GM12891 (cell line): ENCODE results near the gene TIMELESS. TPM values are rescaled to one million over a fixed set of nuclear protein-coding genes. Genes with fewer than 3 reads are reported as not detected.
"Not testable (repeated sequence)": the region's sequence is repeated elsewhere in the genome, so short reads cannot be mapped to it uniquely, and the experiment has no call there.

Experiments used
- DNase-seq: peaks from one replicate; pipeline ENCODE4 v3.0.0; 2011; ENCODE audit warnings: low spot score; ENCODE audit not compliant: insufficient read length
- FAIRE-seq: peaks from 2 replicates; lab custom pipeline; 2011; peaks lifted over from hg19 to GRCh38; lab: Jason Lieb, UNC
- PAX5 ChIP-seq: IDR thresholded peaks from 2 replicates; pipeline ENCODE4 v1.6.1; 2011; ENCODE audit warnings: low read length, moderate library complexity, mild to moderate bottlenecking; ENCODE audit not compliant: insufficient read depth, severe bottlenecking
- POLR2A ChIP-seq: IDR thresholded peaks from 2 replicates; pipeline ENCODE4 v1.6.1; 2011; ENCODE audit warnings: low read depth, low read length, control low read depth
- POLR2AphosphoS5 ChIP-seq: IDR thresholded peaks from 2 replicates; pipeline ENCODE4 v1.6.1; 2011; ENCODE audit warnings: low read depth, low read length, control low read depth
- POU2F2 ChIP-seq: IDR thresholded peaks from 2 replicates; pipeline ENCODE4 v1.6.1; 2011; ENCODE audit warnings: low read depth, mild to moderate bottlenecking, control low read depth, low read length, moderate library complexity
- SPI1 ChIP-seq: IDR thresholded peaks from 2 replicates; pipeline ENCODE4 v1.6.1; 2011; ENCODE audit warnings: low read depth, low read length, control low read depth
- TAF1 ChIP-seq: IDR thresholded peaks from 2 replicates; pipeline ENCODE4 v1.6.1; 2011; ENCODE audit warnings: low read depth, low read length, control low read depth
- polyA plus RNA-seq: library from polyadenylated mRNA; unstranded; fragments of >200 nt; gene quantifications from one replicate; pipeline ENCODE4 v1.2.1, GENCODE V29; 2012; ENCODE audit warnings: low read depth, missing spikeins, inconsistent platforms; ENCODE audit not compliant: missing spikeins

TIMELESS gene, protein sequence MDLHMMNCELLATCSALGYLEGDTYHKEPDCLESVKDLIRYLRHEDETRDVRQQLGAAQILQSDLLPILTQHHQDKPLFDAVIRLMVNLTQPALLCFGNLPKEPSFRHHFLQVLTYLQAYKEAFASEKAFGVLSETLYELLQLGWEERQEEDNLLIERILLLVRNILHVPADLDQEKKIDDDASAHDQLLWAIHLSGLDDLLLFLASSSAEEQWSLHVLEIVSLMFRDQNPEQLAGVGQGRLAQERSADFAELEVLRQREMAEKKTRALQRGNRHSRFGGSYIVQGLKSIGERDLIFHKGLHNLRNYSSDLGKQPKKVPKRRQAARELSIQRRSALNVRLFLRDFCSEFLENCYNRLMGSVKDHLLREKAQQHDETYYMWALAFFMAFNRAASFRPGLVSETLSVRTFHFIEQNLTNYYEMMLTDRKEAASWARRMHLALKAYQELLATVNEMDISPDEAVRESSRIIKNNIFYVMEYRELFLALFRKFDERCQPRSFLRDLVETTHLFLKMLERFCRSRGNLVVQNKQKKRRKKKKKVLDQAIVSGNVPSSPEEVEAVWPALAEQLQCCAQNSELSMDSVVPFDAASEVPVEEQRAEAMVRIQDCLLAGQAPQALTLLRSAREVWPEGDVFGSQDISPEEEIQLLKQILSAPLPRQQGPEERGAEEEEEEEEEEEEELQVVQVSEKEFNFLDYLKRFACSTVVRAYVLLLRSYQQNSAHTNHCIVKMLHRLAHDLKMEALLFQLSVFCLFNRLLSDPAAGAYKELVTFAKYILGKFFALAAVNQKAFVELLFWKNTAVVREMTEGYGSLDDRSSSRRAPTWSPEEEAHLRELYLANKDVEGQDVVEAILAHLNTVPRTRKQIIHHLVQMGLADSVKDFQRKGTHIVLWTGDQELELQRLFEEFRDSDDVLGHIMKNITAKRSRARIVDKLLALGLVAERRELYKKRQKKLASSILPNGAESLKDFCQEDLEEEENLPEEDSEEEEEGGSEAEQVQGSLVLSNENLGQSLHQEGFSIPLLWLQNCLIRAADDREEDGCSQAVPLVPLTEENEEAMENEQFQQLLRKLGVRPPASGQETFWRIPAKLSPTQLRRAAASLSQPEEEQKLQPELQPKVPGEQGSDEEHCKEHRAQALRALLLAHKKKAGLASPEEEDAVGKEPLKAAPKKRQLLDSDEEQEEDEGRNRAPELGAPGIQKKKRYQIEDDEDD
- 19.3 TPM for polyA plus RNA-seq

GRCh38 chr12:56448860-56449621 is at the start of gene TIMELESS:
TSS of gene TIMELESS (minus strand) at chr12:56449426. CDS start at chr12:56434170, 15,256 bp downstream.
- DNase-seq (peak; percentile 88), FAIRE-seq (peak; percentile 97)
- no peak for TF ChIP-seq PAX5
- peak; percentile 65; the same call in 1 of the 2 replicates for TF ChIP-seq POLR2AphosphoS5
- peak; percentile 69; the same call in 1 of the 2 replicates for TF ChIP-seq POLR2A
- TF ChIP-seq SPI1 = peak; percentile 75
- TF ChIP-seq TAF1 = peak; percentile 40; the same call in 1 of the 2 replicates
- 0 out of 2 replicates have a peak, but pooled peaks have one; percentile 27 for TF ChIP-seq POU2F2

- not testable (repeated sequence) for DNase-seq, FAIRE-seq
Measured at GRCh38 chr12:56498126-56498902, 49.1 kb upstream of the TIMELESS start.

- peak; percentile 33 for FAIRE-seq
- not testable (repeated sequence) for DNase-seq
Measured at GRCh38 chr12:56496704-56497103, 47.5 kb upstream of the TIMELESS start.

GRCh38 chr12:56494481-56494880 is 45.3 kb upstream of the TIMELESS start:
- FAIRE-seq, DNase-seq: not testable (repeated sequence)

GRCh38 chr12:56494106-56494415 is 44.8 kb upstream of the TIMELESS start:
- DNase-seq, FAIRE-seq: not testable (repeated sequence)

DNA sequence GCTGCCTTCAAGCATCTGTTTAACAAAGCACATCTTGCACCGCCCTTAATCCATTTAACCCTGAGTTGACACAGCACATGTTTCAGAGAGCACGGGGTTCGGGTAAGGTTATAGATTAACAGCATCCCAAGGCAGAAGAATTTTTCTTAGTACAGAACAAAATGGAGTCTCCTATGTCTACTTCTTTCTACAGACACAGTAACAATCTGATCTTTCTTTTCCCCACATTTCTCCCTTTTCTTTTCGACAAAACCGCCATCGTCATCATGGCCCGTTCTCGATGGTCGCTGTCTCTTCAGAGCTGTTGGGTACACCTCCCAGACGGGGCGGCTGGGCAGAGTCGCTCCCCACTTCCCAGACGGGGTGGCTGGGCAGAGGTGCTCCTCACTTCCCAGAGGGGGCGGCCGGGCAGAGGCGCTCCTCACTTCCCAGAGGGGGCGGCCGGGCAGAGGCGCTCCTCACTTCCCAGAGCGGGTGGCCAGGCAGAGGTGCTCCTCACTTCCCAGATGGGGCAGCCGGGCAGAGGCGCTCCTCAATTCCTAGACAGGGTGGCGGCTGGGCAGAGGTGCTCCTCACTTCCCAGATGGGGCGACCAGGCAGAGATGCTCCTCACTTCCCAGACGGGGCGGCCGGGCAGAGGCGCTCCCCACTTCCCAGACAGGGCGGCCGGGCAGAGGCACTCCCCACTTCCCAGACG is 44.3 kb upstream of the TIMELESS start:
- FAIRE-seq, DNase-seq: not testable (repeated sequence)

DNA sequence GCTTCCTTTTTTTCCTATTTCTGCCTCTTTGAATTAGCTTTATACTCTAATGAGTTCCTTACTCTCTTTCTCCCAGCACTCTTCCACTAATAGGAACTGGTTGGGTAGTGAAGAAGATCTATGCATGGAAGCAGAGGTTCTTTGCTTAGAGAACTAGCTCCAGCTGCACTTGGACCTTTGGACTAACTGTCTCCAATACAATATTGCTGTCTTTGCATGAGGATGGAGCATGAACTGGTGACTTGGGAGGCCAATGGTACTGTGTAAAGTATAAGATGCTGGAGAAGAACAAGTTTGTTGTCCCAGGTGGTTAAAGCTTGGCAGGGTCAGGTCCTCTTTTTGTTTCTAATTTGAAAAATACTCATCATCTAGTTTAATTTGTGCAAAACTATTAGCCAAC is 41.1 kb upstream of the TIMELESS start:
- no peak for FAIRE-seq
- no peak for TF ChIP-seq SPI1
- TF ChIP-seq TAF1 = no peak
- TF ChIP-seq POLR2AphosphoS5 = no peak

GRCh38 chr12:56488041-56488955 is 39.1 kb upstream of the TIMELESS start, which contains the start of gene GLS2:
TSS of gene GLS2 (minus strand) at chr12:56488161. CDS start at chr12:56488118, 43 bp downstream.
- FAIRE-seq (peak; percentile 93), DNase-seq (peak; percentile 88)

More for the DNA sequence above, 41.1 kb upstream of the TIMELESS start:
- no peak for DNase-seq

More at GRCh38 chr12:56488041-56488955, 39.1 kb upstream of the TIMELESS start, which contains the start of gene GLS2:
- no peak for TF ChIP-seq PAX5
